HG03064 (cell line): Measurements from ENCODE around the gene SH3TC2.

ENCODE experiments used
- ATAC-seq: cut with Tn5 transposase; IDR thresholded peaks from one replicate; pipeline ENCODE4 v1.9.1; 2021; ENCODE audit warnings: low read depth; ENCODE audit not compliant: unreplicated experiment

The SH3TC2 gene

DNA sequence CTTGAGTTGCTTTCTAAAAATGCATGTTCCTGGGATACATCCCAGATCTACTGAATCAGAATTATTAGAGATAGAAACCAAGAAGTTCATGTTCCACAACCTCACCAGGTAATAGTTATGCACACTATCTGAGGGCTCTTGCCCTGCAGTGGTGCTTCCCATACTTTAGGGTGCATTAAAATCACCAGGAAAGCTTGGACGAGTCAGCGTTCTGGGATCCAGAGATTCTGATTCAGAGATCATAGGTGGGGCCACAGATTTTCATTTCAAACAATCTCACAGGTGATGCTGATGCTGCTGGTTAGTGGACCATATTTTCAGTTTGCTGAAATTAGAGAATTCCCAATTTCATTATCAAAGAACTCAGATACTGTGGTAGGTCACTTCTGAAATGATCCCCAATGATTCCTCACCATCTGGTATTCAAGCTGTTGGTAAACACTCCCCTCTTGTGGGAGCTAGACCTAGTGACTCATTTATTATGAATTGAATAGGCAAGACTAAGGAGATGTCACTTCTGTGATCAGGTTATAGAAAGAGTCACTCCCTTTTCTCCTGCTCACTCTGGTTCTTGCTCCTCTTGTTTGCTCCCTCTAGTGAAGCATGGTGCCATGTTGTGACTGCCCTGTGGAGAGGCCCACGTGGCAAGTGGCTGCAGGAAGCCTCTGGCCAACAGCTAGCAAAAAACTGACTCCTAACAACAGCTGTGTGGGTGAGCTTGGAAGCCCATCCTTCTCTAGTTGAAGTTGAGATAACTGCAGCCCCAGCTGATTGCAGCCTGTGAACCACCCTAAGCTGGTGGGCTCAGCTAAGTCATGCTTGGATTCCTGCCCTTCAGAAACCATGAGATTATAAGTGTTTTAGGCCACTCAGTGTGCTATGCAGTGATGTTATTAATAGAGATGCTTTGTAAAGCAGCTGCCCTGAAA is 59.8 kb downstream of the SH3TC2 start:
- no peak for ATAC-seq

- ATAC-seq, result no peak
Measured at GRCh38 chr5:149002053-149002452, 60.8 kb downstream of the SH3TC2 start.

DNA sequence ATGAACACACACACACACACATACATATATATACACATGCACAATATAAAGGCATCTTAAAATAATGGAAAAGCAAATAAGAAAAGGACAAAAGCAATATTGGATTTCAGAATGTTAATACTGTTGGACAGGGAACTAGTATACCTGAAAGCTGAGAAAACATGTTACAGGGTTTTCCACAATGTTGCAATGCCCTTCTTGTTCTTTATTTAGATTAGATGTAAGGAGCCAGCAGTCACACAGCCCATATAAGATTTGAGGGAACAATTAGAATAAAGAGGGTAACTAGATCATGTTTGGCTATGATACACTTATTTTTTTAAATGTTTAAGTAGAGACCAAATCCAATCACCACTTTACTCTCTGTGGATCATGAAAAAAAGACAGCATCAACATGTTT is 61.7 kb downstream of the SH3TC2 start:
- ATAC-seq, result no peak

- ATAC-seq, result no peak
Measured at GRCh38 chr5:148999741-149000140, 63.1 kb downstream of the SH3TC2 start.

- ATAC-seq, result no peak
Measured at GRCh38 chr5:148998174-148998797, 64.6 kb downstream of the SH3TC2 start.

DNA sequence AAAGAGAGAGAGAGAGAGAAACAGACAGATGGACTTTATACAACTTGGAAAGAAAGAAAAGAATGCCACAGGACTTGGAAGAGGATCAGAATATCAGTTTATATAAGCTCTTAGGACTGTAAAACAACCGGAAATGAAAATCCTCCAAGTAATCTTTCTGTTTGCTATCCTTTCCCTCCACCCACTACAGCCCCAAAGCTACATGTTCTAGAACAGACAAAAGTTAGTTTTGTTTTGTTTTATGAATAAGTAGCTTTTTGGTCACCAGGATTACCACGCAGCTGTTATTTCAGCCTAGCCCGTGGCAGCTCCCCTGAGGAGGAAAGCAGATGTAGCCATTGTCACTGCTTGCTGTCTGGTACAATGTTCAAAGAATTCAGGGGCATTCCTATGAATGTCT is 66.6 kb downstream of the SH3TC2 start:
- ATAC-seq, result no peak

- ATAC-seq, result no peak
Measured at GRCh38 chr5:148995791-148996190, 67.1 kb downstream of the SH3TC2 start.

GRCh38 chr5:148993283-148993936 is 69.5 kb downstream of the SH3TC2 start:
- no peak for ATAC-seq

GRCh38 chr5:148992265-148992664 is 70.6 kb downstream of the SH3TC2 start:
- ATAC-seq, result no peak

GRCh38 chr5:148991566-148991965 is 71.3 kb downstream of the SH3TC2 start:
- ATAC-seq, result no peak

DNA sequence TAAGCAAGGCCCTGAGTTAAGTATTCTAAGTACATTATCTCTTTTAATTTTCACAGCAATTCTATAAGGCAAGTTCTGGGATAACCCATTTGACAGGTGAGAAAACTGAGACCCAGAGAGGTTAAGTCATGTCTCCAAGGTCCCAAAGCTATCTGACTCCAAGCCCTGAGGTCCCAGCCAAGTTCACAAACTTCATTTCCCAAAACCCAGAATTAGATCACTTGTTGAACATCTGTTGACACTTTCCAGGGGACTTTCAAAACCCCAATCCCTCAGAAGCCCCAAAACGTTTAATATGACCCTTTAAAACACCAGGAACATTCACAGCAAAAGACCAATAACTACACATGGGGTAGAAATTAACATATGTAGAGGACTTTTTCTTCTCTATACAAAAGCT is 72.0 kb downstream of the SH3TC2 start:
- no peak for ATAC-seq

- no peak for ATAC-seq
Measured at GRCh38 chr5:148989567-148989966, 73.3 kb downstream of the SH3TC2 start.

- no peak for ATAC-seq
Measured at GRCh38 chr5:148988328-148988727, 74.5 kb downstream of the SH3TC2 start.

DNA sequence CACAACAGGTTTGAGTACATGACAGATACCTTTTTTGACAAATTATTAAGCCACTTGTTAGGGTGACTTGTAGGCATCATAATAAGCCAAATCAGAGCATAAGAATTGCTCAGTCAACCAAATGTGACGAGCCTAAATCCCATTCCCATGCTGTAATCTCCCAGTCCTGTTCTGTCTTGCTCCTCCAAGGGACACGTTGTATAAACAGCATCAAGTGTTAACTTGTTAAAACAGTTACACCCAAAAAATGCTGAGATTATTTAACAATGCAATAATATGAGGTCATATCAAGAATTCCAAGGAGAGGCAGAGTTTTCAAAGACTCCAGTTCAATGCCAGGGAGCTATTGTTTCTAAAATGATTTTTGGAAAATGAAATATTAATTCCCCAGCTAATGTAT is 76.2 kb downstream of the SH3TC2 start:
- ATAC-seq, result no peak

- no peak for ATAC-seq
Measured at GRCh38 chr5:148984345-148984744, 78.5 kb downstream of the SH3TC2 start.

GRCh38 chr5:148981353-148981752 is 81.5 kb downstream of the SH3TC2 start:
- ATAC-seq, result no peak

GRCh38 chr5:148980731-148981130 is 82.1 kb downstream of the SH3TC2 start:
- ATAC-seq, result no peak

- no peak for ATAC-seq
Measured at GRCh38 chr5:148979083-148979723, 83.7 kb downstream of the SH3TC2 start.

DNA sequence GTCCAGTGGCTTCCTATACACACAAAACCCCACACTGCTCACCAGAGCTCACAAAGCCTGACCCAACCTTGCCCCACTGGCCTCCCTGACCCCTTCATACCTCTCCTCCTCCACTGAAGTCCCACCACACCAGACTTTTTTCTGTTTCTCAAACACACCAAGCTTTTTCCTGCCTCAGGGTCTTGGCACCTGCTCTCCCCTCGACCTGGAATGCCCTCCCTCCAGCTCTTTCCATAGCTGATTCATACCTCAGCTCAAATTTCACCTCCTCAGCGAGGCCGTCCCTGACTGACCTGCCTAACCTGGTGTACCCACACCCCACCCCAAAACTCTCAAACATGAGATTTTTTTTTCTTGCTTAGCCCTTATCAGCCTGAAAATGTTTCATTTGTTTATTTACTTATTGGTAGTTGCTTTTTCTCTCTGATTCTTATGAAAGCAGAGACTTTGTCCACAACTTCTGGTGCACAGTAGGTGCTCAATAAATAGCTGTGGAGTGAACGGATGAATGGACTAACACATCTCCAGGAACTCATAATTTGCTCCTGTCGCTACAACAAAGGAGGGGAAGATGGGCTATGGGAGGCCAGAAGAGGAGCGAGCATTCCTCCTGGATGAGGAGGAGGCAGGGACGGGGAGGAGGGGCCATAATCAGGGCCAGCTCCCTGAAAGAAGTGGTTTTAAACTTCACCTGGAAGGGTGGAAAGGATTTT is 84.3 kb downstream of the SH3TC2 start:
- ATAC-seq, result no peak
